Measurements from ENCODE around the gene PARM1.

Gene PARM1

DNA sequence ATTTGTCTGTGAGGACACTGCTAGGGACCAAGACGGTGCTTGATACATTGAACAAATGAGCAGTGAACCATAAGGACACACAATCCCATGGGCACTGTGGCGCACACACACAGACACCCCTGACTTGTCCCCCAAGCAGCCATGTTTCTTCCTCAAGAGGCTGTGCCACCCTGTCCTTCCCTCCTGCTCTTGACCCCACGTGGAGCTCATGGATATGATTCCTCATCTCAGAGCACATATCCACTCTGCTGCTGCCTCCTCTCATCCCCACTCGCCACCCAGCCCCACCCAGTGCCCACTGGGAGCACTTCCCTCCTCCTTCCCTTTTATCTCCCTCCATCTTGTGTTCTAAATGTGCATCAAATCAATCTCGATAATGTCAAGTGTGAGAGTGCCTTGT is 102.4 kb downstream of the PARM1 start:
- DNase-seq: no peak

DNA sequence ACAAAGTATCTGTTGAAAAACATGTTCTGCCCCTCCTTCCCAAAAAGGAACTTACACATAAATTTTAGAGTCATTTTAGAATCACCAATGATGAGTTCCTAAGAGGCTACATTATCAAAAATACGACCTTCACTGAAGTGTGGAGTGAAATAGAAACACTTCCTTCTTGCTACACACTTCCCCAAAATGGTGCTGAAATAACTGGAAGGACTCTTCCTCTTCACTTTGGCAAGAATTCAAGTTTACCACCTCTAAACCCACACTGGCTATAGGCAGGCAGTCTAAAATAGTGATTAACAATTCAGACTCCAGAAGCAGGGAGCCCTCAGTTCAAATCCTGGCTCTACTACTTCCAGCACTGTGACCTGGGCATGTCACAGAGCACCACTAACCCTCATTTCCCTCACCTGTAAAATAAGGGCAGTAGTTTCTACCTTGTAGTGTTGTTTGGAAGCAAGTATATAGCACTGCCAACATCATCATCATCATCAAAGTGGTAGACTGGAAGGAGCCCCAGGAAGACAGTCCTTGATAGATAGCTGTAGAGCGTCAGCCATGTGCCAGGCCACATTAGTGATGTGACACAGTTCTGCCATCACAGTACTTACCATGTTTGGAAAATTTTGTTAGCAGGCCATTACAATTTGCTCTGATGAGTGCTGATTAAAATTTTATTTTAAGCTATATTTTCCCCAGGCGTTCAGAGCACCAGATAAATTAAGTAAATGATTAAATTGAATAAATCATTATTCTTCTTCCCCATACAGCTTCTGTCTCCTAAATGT is 103.3 kb downstream of the PARM1 start:
- no peak for DNase-seq

DNA sequence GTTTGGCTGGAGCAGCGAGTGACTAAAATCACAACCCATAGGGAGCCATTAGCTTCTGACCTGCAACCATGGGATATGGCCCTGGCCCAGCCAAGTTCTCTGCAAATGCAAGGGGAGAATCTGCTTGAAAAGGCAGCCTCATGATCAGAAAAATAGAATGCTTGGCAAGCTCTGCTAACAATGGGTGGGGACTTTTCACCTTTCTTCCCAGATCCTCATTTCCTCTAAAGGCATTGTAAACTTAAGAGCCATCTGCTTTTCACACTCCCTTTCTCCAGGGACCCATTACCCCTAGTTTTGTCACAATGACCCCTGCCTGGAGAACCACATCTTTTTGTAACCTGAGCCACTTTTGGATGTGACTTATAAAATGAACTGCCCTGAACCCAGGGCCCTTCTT is 104.3 kb downstream of the PARM1 start:
- no peak for DNase-seq

DNA sequence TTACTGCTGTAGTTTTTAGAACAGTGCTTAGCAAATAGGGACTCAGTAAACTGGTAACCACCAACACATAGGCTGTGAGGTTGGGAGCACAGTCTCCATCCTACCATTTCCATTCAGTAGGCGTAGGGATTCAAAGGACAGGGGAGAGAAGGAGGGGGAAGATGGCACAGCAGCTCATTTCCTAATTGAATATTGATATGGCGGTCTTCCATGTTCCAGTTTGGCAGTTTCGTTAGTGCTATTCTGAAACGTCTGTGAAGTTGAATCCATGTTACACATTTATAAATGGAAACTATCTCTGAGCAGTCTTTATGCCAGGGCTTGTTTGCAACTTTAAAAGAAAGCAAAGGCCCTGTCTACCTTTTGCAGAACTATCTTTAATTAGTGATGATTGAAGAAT is 105.5 kb downstream of the PARM1 start:
- DNase-seq: no peak

- DNase-seq: no peak
Measured at GRCh38 chr4:75040703-75041102, 107.8 kb downstream of the PARM1 start.

- no peak for DNase-seq
Measured at GRCh38 chr4:75042601-75043208, 109.8 kb downstream of the PARM1 start.

GRCh38 chr4:75046226-75046625 is 113.3 kb downstream of the PARM1 start:
- DNase-seq: no peak

DNA sequence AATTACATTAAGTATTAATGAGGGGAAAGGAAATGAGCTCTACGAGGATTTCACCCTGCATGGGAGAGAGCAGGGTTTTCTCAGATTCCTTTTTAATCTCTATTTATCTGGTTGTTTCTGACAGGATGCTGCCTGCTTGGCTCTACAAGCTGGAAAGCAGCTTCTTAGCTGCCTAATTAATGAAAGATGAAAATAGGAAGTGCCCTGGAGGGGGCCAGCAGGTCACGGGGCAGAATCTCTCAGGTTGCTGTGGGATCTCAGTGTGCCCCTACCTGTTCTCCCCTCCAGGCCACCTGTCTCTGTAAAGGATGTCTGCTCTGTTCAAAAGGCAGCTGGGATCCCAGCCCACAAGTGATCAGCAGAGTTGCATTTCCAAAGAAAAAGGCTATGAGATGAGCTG is 113.7 kb downstream of the PARM1 start:
- no peak for DNase-seq

DNA sequence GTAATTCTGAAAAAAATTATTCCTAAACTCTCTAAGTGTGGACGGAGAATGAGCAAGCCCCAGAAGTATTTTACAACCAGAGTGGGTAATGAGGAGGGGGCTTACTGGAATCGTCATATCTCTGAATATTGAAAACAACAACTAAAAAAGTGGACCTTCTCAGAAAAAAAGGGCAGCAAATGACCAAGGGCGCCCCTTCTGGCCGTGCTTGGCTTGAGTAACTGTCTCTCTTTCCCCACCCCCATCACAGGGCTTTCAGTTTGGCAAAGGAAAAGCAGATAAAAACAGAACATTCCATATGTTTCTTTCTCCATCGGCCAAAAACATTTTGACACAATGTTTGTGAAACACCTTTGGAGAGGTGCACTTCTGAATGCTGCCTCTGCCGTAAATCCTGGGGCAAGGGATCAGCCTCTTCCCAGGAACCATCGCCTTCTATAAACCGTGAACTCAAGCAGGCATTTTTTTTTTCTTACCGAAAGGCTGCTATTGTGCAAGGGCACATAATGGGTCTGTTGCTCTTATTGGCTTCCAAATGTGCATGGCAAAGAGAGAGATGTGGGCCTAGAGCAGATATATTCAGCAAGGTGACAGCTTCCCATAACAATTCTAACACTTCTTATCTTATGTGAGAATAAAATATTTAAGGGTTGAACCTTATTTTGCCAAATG is 115.4 kb downstream of the PARM1 start:
- no peak for DNase-seq

GRCh38 chr4:75051431-75051830 is 118.5 kb downstream of the PARM1 start:
- DNase-seq: no peak

- DNase-seq: no peak
Measured at GRCh38 chr4:75053352-75053751, 120.4 kb downstream of the PARM1 start.

GRCh38 chr4:75054078-75054477 is 121.2 kb downstream of the PARM1 start:
- no peak for DNase-seq

DNA sequence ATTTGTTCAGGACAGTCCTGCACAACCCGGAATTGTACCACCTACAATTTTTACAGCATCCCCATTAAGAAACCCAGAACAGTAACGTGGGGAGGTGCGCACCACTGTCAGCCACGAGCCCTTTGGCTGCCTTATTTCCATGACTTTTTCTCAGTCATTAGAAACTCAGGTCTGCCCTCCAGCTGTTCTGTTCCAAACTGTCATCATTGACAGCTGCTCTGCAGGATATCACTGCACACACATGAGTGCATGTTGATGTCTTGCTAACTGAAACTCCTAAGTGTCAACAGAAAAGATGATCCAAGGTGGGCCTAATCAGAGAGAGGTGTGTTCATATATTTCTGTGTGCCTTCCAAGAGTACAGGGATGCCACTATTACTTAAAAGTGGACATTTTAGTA is 123.4 kb downstream of the PARM1 start:
- no peak for DNase-seq

- no peak for DNase-seq
Measured at GRCh38 chr4:75057369-75057768, 124.5 kb downstream of the PARM1 start.

GRCh38 chr4:75058486-75058885 is 125.6 kb downstream of the PARM1 start:
- no peak for DNase-seq

- no peak for DNase-seq
Measured at GRCh38 chr4:75063433-75063832, 130.5 kb downstream of the PARM1 start.

DNA sequence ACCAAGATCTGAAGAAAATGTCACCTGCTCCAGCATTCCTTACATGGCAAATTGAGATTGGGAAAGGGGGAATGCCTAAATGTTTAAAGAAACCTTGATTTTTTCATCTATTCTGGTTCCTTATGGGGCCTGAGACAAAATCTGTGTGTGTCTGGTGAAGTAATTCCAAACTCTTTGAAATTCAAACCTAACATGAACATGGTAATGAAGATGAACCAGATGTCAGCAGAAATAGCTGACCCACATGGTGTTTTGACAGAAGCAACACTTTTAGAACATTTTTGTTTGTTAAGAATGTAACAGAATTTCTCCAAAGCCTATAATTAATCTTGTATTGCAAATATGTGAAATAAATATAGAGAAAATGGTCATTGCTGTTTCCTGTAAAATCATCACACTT is 133.0 kb downstream of the PARM1 start:
- DNase-seq: no peak

DNA sequence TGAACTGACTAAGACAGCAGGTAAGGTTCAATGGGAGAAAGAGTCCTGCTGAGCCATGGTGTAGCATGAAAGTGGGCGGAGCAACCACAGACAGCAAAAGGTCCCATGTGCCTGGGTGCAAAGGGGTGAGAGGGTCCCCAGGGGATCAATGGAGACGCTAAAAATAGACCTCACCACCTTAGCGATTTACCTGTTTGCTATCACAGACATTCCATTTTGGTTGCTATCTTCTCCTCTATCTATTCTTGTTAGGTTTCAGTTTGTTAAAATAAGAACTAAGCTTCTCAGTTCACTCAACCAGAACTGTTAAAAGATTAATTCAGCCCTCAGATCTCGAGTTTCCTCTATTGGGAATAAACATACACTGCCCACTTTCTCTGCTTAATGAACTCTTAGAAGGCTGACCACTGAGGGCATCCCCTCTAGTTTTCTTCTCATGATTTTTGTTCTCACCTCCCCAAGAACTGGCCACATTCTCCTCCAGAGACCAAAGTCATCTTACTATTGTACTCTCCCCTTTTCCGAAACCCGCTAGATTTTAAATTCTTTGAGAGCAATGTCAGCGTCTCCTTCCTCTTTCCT is 136.7 kb downstream of the PARM1 start:
- no peak for DNase-seq

DNA sequence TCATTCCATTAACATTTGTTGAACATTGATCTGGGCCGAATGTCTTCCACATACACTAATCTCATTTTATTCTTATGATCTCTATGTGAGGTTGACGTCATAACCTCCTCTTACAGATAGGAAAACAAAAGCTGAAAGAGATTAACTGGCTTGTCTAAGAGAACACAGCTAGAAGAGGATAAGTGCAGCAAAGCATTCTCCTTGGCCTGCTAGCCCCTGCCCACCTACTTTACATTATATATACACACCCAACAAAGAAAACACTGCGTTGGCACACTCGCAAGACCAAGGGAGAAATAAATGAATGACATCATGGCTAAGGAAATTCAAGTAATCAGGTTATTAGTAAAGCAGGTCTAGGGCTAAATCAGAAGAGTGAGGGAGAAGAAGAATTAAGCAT is 138.4 kb downstream of the PARM1 start:
- no peak for DNase-seq

DNA sequence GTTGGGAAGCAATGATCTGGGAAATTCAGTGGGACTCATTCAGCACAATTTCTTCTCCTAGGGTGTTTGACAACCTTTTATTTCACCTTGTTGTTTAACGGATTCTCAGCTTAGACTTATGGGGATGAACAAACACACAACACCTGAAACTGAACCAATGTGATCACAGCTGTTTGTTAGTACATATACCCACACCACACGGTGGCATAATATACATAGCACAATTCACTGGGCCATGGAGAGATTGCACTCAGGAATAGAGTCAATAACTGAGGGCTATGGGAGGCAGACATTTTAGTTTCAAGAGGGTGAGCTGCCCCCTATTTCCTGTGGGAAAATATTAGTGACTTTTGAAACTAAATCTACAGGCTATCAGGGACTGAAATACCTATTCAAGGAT is 148.0 kb downstream of the PARM1 start:
- no peak for DNase-seq

- DNase-seq: no peak
Measured at GRCh38 chr4:75081561-75081960, 148.6 kb downstream of the PARM1 start.

DNA sequence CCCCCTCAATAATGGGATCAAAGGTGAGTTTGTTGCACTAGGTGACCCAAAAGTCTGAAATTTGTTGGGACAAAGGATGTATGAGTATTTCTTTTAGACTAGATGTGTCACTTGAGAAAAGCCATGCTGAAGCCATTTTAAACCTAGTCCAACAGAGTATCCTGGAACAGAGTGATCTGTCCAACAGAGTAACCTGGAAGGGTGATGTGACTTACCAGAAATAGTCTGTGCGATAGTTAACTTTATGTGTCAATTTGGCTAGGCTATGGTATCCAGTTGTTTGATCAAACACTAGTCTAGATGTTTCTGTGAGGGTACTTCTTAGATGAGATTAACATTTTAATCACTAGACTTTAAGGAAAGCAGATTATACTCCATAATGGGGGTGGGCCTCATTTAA is 154.5 kb downstream of the PARM1 start:
- no peak for DNase-seq

DNA sequence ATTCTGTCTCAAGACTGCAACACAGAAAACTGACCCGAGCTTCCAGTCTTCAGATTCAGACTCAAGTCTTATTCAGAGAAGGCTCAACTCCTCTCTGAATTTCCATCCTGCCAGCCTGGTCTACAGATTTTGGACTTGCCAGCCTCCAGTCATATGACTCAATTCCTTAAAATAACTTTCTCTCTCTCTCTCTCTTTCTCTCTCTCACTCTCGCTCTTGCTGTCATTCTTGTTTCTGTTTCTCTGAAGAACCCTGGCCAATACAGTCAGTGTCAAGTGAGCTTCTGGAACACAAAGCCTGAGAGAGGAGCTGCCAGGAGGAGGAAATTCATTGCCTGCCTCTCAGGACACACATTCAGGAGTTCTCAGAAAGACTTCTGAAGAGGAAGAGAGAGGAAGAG is 154.9 kb downstream of the PARM1 start:
- no peak for DNase-seq

DNA sequence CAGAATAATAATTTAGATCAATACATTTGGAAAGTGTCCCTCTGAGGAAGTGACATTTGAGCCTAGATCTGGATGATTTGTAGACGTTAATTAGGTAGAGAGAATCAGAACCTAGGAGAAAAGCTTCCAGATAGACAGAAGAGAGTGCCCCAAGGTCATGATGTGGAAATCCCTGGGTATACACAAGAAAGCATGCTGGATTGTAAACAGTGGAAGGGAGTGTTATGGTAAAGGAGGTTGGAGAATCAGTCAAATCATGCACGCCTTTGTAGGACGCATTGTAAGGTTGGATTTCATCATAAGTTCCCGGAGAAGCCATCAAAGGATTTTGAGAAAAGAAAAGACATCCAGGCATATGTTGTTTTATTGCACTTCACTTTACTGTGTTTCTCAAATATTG is 156.3 kb downstream of the PARM1 start:
- DNase-seq: no peak
